SK-N-MC (cell line): Measurements from ENCODE around the gene EIF2S2.

Source experiments
- DNase-seq: peaks from one replicate; pipeline ENCODE4 v3.0.0-alpha.2; 2011; ENCODE audit warnings: low read depth, low spot score
- H3K27ac ChIP-seq: fragments of 200-600 bp; sonication (generic); 2 replicates; pipeline ENCODE4 v1.5.1; 2016; ENCODE audit warnings: mixed run types
- H3K36me3 ChIP-seq: fragments of 200-600 bp; sonication (generic); 2 replicates; pipeline ENCODE4 v1.6.1; 2017; ENCODE audit warnings: antibody characterized with exemption, low read length, mixed read lengths; ENCODE audit not compliant: insufficient read depth
- H3K4me3 ChIP-seq: fragments of 200-600 bp; sonication (generic); 2 replicates; pipeline ENCODE4 v1.5.1; 2016
- H3K9ac ChIP-seq: fragments of 200-600 bp; sonication (generic); 2 replicates; pipeline ENCODE4 v1.8.0; 2017; ENCODE audit warnings: mixed run types, mixed read lengths; ENCODE audit not compliant: insufficient read length
- H3K9me3 ChIP-seq: fragments of 200-600 bp; sonication (generic); 2 replicates; pipeline ENCODE4 v1.6.1; 2017; ENCODE audit warnings: low read depth, mild to moderate bottlenecking, antibody characterized with exemption, low read length, moderate library complexity, mixed read lengths
- EZH2 ChIP-seq: fragments of 200-600 bp; sonication (generic); IDR thresholded peaks from one replicate; pipeline ENCODE4 v1.6.1; 2017; ENCODE audit warnings: antibody characterized with exemption
- FOXP2 ChIP-seq: optimal IDR thresholded peaks from 2 replicates; pipeline ENCODE3; 2011; ENCODE audit warnings: mild to moderate bottlenecking, moderate library complexity; ENCODE audit not compliant: insufficient read depth; ENCODE audit errors: extremely low read length, control extremely low read depth
- POLR2AphosphoS5 ChIP-seq: IDR thresholded peaks from 2 replicates; pipeline ENCODE4 v1.6.1; 2012; ENCODE audit warnings: mild to moderate bottlenecking, low read depth, low read length, borderline replicate concordance

The EIF2S2 gene

GRCh38 chr20:34064286-34064685 is 47.8 kb downstream of the EIF2S2 start:
- H3K9ac ChIP-seq, result no peak overlapping the region
- H3K9me3 ChIP-seq, result no peaks in the 10 kb centered on the region
- H3K4me3 ChIP-seq, result no peak overlapping the region
- peaks cover 4% of the 10 kb centered on the region; the same call in 1 of the 2 replicates for H3K36me3 ChIP-seq
- no peak for TF ChIP-seq POLR2AphosphoS5
- no peak for TF ChIP-seq EZH2
- TF ChIP-seq FOXP2, result no peak
- DNase-seq, result no peak
- H3K27ac ChIP-seq, result no peak overlapping the region

DNA sequence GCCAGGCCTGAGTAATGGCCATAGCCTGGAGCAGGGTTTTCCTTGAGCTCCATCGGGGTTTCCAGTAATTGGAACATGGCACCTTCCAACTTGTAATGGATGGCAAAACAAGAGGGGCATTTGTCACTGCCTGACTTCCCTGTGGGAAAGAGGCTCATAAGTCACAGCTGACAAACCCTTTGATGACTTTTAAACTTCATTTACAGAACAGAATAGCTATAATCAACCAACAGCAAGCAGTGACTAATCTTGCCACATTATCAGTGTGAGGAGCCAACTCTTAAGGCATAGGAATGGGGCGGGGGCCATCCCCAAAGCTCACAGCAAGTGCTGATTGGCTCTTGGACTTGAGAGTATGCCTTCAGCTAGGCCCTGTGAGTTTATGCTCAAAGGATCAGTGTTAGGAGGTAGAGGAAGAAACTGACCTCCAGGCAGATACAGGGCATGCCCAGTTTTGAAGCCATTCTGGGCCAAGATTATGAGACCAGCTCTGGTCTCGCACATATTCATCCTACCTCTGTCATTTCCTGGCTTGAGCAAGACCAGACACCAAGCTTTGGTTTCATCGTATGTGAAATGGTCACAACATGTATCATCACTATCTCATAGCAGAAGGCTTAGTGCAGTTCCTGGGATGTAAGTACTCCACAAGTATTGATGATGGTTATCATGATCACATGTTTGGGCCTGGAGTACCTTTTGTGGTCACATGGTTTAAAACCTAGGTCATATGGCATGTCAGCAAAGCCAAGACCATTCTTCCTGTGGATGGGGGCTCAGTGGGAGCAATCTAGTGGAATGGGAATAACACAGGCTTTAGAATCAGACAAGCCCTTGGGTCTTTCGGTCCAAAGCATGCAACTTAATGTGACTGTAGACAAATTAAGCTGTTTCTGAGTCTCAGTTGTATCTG is 49.2 kb downstream of the EIF2S2 start:
- H3K36me3 ChIP-seq, result peaks cover 4% of the 10 kb centered on the region; the same call in 1 of the 2 replicates
- TF ChIP-seq POLR2AphosphoS5 (no peak), FOXP2 (no peak), EZH2 (no peak)
- H3K9ac ChIP-seq, result no peak overlapping the region
- no peaks in the 10 kb centered on the region for H3K9me3 ChIP-seq
- H3K27ac ChIP-seq, result no peak overlapping the region
- no peak for DNase-seq
- no peak overlapping the region for H3K4me3 ChIP-seq

DNA sequence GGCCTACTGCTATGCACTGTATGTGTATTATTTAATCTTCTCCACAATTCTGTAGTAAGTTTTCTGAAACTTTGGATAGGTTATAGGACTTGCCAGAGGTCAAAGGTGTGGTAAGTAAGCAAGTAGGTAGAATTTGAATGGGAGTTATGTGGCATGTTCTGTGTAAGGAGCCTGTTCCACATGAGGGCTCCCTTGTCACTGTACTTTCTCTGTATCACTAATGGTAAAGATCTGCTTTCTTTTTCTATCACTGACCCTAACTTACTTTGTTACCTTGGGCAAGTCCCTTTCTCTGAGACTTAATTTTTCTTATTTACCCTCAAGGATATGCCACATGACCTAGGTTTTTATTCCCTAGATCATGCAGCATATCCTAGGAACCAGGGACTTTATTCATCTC is 50.3 kb downstream of the EIF2S2 start:
- peaks cover 4% of the 10 kb centered on the region; the same call in 1 of the 2 replicates for H3K36me3 ChIP-seq
- no peak overlapping the region for H3K4me3 ChIP-seq
- no peak overlapping the region for H3K27ac ChIP-seq
- no peak for DNase-seq
- H3K9me3 ChIP-seq, result no peaks in the 10 kb centered on the region
- TF ChIP-seq FOXP2 (no peak), EZH2 (no peak), POLR2AphosphoS5 (no peak)
- H3K9ac ChIP-seq, result no peak overlapping the region

DNA sequence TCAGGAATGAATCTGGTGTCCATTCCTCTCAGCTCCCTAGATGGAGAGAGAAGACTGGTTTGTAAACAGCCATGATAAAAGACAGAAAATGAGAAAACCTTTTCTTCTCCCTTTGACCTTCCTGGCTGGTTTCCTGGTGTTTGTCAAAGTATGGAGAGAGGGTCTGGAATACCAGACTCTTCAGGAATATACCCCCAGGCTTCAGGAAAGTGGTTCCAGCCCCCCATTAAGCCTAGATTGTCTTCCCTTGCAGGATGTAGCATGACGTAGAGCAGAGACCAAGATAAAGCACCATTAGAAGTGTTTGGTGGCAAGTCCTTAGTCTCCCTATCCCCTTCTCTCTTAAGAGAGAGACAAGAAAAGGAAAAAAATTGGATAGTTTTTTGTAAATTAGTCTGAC is 51.1 kb downstream of the EIF2S2 start:
- no peak overlapping the region for H3K9ac ChIP-seq
- no peaks in the 10 kb centered on the region for H3K9me3 ChIP-seq
- TF ChIP-seq POLR2AphosphoS5, result no peak
- TF ChIP-seq FOXP2, result no peak
- TF ChIP-seq EZH2, result no peak
- no peak overlapping the region for H3K4me3 ChIP-seq
- DNase-seq, result no peak
- peaks cover 4% of the 10 kb centered on the region; the same call in 1 of the 2 replicates for H3K36me3 ChIP-seq
- H3K27ac ChIP-seq, result no peak overlapping the region

GRCh38 chr20:34058831-34059230 is 53.2 kb downstream of the EIF2S2 start:
- H3K36me3 ChIP-seq, result no peaks in the 10 kb centered on the region
- H3K4me3 ChIP-seq, result no peak overlapping the region
- H3K9ac ChIP-seq, result no peak overlapping the region
- TF ChIP-seq FOXP2 (no peak), EZH2 (no peak), POLR2AphosphoS5 (no peak)
- H3K9me3 ChIP-seq, result no peaks in the 10 kb centered on the region
- no peak overlapping the region for H3K27ac ChIP-seq
- no peak for DNase-seq

DNA sequence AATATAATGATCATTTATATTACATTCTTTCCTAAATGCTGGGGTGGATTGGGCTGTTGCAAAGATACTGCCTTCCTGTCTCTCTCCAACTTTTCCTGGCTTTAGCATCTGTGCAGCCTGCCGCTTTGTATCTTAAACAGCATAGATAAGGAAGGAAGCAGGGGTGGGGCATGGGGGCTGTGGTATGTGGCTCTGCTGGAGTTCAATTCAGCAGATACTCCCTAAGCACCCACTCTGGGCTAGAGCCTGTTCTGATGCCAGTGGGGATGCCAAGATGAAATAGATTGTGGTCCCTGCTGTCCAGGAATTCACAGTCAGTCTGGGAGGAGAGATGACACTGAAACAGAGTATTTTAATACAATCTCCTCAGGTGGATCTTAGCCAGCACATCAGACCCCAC is 56.8 kb downstream of the EIF2S2 start:
- no peak overlapping the region for H3K27ac ChIP-seq
- no peak overlapping the region for H3K9ac ChIP-seq
- no peaks in the 10 kb centered on the region for H3K36me3 ChIP-seq
- H3K4me3 ChIP-seq, result no peak overlapping the region
- DNase-seq, result no peak
- H3K9me3 ChIP-seq, result no peaks in the 10 kb centered on the region
- TF ChIP-seq FOXP2 (no peak), POLR2AphosphoS5 (no peak)

DNA sequence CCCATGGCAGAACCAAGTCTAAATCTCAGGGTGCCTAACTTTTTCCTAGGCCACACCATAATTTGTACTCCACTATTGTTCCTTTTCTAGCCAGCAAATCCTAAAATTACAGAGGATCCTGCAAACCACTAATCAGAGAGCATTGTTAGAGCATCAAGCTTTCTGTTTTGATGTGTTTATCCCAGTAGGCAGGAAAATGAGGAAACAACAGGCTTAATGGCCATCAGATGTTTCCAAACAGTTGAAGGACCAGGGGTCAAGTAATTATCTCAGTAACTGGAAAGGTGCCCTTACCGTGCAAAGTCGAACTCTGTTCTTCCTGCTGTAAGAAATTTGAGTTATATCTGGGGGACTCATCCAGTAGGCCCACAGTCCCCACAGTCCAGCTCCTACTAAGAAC is 59.6 kb downstream of the EIF2S2 start:
- no peak overlapping the region for H3K9ac ChIP-seq
- H3K9me3 ChIP-seq, result no peaks in the 10 kb centered on the region
- DNase-seq, result no peak
- no peak for TF ChIP-seq EZH2
- no peak for TF ChIP-seq POLR2AphosphoS5
- no peak for TF ChIP-seq FOXP2
- no peak overlapping the region for H3K4me3 ChIP-seq
- no peaks in the 10 kb centered on the region for H3K36me3 ChIP-seq
- H3K27ac ChIP-seq, result no peak overlapping the region

DNA sequence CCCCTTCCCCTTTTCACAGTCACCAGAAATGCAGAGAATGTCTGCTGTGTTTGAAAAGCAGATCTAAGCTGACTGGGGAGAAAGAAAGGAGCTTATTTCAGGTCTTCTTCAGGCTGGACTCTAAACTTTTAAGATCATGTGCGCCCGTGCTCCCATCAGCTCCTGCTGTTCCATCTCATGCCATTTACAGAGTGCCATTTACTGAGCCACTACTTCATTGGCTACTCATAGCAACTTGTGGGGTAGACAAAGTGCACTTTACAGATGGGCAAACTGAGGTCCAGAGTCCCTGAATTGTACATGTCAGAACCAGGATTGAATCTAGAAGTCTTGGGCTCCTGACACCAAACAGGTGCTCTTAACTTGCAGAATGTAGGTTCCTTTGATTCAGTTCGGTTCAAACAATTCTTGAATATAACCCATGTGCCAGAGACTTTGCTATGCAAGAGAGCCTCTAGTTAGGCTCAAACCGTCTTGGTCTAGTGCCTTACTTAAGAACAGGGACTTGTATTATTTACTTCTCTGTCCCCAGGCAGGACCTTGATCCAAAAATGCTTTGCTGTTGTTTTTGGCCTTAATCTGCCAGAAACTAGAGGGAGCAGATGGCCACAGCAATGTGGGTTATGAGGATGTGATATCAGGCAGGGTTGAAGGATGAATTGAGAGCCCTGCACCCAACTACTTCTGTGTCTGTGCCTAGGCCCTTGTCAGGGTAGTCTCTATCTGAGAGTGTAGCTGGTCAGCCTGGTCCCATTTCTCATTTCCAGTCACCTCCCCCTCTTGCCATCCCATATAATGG is 61.9 kb downstream of the EIF2S2 start:
- H3K36me3 ChIP-seq, result no peaks in the 10 kb centered on the region
- H3K4me3 ChIP-seq, result no peak overlapping the region
- TF ChIP-seq EZH2 (no peak), POLR2AphosphoS5 (no peak), FOXP2 (no peak)
- H3K27ac ChIP-seq, result no peak overlapping the region
- no peak overlapping the region for H3K9ac ChIP-seq
- no peak for DNase-seq
- no peaks in the 10 kb centered on the region for H3K9me3 ChIP-seq
